Mammary epithelial cell (primary cell): ENCODE data around the gene FBXL17.

Experiments
- EZH2 ChIP-seq: IDR thresholded peaks from 2 replicates; pipeline ENCODE4 v1.6.1; 2012; ENCODE audit warnings: low read length, inconsistent platforms, borderline replicate concordance
- TF ChIP-seq, protein P1 (sequence below), 2 donors: IDR thresholded peaks in 1 of 2; conservative IDR thresholded peaks in 1 of 2; 2 replicates each; pipeline ENCODE4 v1.5.1; 2011 to 2012; ENCODE audit warnings: inconsistent platforms in 2 of 2, low read length in 2 of 2, mild to moderate bottlenecking in 2 of 2, control low read depth in 1 of 2, low read depth in 1 of 2; ENCODE audit not compliant: insufficient read depth in 1 of 2; ENCODE audit errors: extremely low read depth in 1 of 2

DNA sequence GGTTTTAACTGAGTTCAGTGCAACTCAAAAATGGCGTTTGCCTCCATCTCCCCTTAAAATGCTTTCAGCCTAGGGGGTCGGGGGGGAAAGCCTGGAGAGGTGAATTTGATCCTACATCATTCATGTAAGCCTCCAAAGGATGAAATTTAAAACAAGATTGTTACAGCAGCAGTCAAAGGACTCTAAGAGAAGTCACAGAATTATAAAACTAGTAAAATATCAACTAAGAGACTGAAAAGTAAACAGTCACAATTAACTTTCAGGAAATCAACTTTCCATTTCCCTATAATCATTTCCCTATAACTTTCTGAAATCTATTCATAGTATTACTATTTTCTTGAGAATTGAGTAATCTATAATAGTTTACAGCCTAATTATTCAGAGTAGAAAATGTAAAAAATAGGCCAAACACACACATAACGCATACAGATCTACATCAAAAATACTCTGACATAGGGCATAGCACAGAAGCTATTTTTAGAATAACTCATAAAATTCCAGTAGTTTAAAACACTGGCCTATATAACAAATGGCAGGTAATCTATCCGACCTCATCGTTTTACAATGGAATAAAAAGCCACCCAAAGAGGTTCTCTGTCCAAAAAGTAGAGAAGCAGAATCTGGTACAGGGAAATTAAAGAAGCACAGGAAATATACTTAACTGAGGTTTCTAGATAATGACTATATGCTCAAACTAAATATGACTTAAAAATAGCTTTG, 37.6 kb downstream of the FBXL17 start:
- no peak for TF ChIP-seq EZH2
- TF ChIP-seq, protein P1, sequence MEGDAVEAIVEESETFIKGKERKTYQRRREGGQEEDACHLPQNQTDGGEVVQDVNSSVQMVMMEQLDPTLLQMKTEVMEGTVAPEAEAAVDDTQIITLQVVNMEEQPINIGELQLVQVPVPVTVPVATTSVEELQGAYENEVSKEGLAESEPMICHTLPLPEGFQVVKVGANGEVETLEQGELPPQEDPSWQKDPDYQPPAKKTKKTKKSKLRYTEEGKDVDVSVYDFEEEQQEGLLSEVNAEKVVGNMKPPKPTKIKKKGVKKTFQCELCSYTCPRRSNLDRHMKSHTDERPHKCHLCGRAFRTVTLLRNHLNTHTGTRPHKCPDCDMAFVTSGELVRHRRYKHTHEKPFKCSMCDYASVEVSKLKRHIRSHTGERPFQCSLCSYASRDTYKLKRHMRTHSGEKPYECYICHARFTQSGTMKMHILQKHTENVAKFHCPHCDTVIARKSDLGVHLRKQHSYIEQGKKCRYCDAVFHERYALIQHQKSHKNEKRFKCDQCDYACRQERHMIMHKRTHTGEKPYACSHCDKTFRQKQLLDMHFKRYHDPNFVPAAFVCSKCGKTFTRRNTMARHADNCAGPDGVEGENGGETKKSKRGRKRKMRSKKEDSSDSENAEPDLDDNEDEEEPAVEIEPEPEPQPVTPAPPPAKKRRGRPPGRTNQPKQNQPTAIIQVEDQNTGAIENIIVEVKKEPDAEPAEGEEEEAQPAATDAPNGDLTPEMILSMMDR (conservative IDR thresholded peaks at IDR 0.05 in 1 of 2, IDR thresholded peaks at IDR 0.05 in 1 of 2; ENCODE audit: extremely low read depth in 1 of 2, insufficient read depth in 1 of 2, low read depth in 1 of 2, low read length in 2 of 2), result no peak
